ENCODE results near the gene PDE6A. TPM values are rescaled to one million over a fixed set of nuclear protein-coding genes. Genes with fewer than 3 reads are reported as not detected.

Gene PDE6A
- total RNA-seq, 1 donor from 2014 or later: 0.25 TPM

DNA sequence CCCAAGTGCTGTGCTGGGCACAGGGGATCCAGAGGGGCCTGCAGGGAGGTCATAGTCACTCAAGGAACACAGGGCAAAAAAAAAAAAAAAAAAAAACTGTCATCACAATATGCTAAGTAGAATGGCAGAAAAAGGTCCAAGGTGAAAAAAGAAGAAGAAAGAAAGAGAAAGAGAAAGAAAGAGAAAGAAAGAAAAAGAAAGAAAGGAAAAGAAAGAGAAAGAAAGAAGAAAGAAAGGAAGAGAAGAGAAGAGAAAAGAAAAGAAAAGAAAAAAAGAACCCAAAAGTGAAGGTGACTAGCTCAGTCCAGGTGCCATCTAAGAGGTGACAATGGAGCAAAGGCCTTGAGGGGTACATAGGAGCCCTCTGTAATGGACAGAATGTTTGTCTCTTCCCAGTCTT is 73.9 kb downstream of the PDE6A start:
- Histone ChIP-seq H3K27ac (no peak overlapping the region), H3K9me3 (no peaks in the 10 kb centered on the region), H3K27me3 (no peaks in the 10 kb centered on the region), H3K36me3 (no peaks in the 10 kb centered on the region), H3K4me3 (no peak overlapping the region), H3K4me1 (peaks cover 5% of the 10 kb centered on the region)
- DNase-seq (ENCODE audit: extremely low spot score in 2 of 2): no peak
- intact Hi-C loops (cut with DNase I): no loop called here
- no peak for TF ChIP-seq CTCF (IDR thresholded peaks at IDR 0.05)
- no peak for TF ChIP-seq POLR2A (IDR thresholded peaks at IDR 0.05)
- no peak for TF ChIP-seq POLR2AphosphoS5 (IDR thresholded peaks at IDR 0.05; ENCODE audit: insufficient read depth in 1 of 2, low read depth in 1 of 2)

GRCh38 chr5:149870232-149870631 is 74.4 kb downstream of the PDE6A start:
- DNase-seq (ENCODE audit: extremely low spot score in 2 of 2): no peak
- H3K27ac ChIP-seq: no peak overlapping the region
- intact Hi-C loops (cut with DNase I): no loop called here
- no peaks in the 10 kb centered on the region for H3K36me3 ChIP-seq
- no peak overlapping the region for H3K4me3 ChIP-seq
- no peaks in the 10 kb centered on the region for H3K9me3 ChIP-seq
- H3K4me1 ChIP-seq: peaks cover 5% of the 10 kb centered on the region
- H3K27me3 ChIP-seq: no peaks in the 10 kb centered on the region
- TF ChIP-seq POLR2AphosphoS5 (IDR thresholded peaks at IDR 0.05; ENCODE audit: insufficient read depth in 1 of 2, low read depth in 1 of 2) (no peak), POLR2A (IDR thresholded peaks at IDR 0.05) (no peak), CTCF (IDR thresholded peaks at IDR 0.05) (no peak)

DNA sequence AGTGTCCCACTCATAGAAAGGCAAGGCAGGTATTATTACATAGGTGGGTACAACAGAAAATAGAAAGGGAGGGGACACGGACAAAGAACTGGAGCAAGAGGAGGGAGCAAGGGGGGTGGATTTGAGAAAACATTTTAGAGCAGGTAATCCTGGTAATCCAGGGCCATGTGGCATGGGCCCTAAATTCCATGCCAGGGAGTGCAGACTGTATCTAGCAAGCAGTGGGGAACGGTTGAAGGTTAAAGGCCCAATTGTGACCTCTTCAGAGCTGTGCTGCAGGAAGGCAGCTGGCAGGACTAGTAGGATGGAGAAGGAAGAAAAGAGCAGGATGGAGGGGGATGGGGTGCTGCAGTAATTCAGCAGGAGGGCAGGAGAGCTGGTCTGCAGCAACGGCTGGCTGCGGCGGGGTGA is 75.2 kb downstream of the PDE6A start:
- Histone ChIP-seq H3K27ac (no peak overlapping the region), H3K9me3 (no peaks in the 10 kb centered on the region), H3K27me3 (no peaks in the 10 kb centered on the region), H3K4me1 (peaks cover 5% of the 10 kb centered on the region), H3K36me3 (no peaks in the 10 kb centered on the region), H3K4me3 (no peak overlapping the region)
- intact Hi-C loops (cut with DNase I): no loop called here
- DNase-seq (ENCODE audit: extremely low spot score in 2 of 2): no peak
- TF ChIP-seq POLR2A (IDR thresholded peaks at IDR 0.05): no peak
- no peak for TF ChIP-seq POLR2AphosphoS5 (IDR thresholded peaks at IDR 0.05; ENCODE audit: insufficient read depth in 1 of 2, low read depth in 1 of 2)
- TF ChIP-seq CTCF (IDR thresholded peaks at IDR 0.05): no peak

GRCh38 chr5:149865746-149866145 is 78.8 kb downstream of the PDE6A start:
- Histone ChIP-seq H3K4me3 (no peak overlapping the region), H3K27ac (no peak overlapping the region), H3K4me1 (no peaks in the 10 kb centered on the region), H3K9me3 (no peaks in the 10 kb centered on the region), H3K36me3 (no peaks in the 10 kb centered on the region), H3K27me3 (no peaks in the 10 kb centered on the region)
- no peak for TF ChIP-seq CTCF (IDR thresholded peaks at IDR 0.05)
- TF ChIP-seq POLR2AphosphoS5 (IDR thresholded peaks at IDR 0.05; ENCODE audit: insufficient read depth in 1 of 2, low read depth in 1 of 2): no peak
- TF ChIP-seq POLR2A (IDR thresholded peaks at IDR 0.05): no peak
- intact Hi-C loops (cut with DNase I): no loop called here
- no peak for DNase-seq (ENCODE audit: extremely low spot score in 2 of 2)

DNA sequence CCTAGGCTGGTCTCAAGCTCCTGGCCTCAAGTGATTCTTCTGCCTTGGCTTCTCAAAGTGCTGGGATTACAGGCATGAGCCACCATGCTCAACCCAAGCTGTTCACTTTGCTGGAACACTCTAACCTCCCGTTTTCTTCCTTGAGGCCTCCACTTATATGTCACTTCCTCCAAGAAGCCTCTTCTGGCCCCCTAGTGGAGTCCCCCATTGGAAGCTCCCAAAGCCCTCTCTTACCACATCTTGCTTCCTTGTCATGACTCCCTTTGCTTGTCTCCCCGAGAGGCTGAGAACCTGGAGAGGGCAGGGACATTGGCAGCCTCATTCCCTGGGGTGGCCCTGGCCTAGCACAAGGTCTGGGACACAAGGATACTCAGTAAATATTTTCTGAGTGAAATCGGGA is 80.8 kb downstream of the PDE6A start:
- intact Hi-C loops (cut with DNase I): no loop called here
- no peaks in the 10 kb centered on the region for H3K27me3 ChIP-seq
- no peaks in the 10 kb centered on the region for H3K4me1 ChIP-seq
- no peaks in the 10 kb centered on the region for H3K36me3 ChIP-seq
- H3K27ac ChIP-seq: no peak overlapping the region
- TF ChIP-seq POLR2AphosphoS5 (IDR thresholded peaks at IDR 0.05; ENCODE audit: insufficient read depth in 1 of 2, low read depth in 1 of 2): no peak
- TF ChIP-seq CTCF (IDR thresholded peaks at IDR 0.05): no peak
- TF ChIP-seq POLR2A (IDR thresholded peaks at IDR 0.05): no peak
- DNase-seq (ENCODE audit: extremely low spot score in 2 of 2): no peak
- no peak overlapping the region for H3K4me3 ChIP-seq
- no peaks in the 10 kb centered on the region for H3K9me3 ChIP-seq
